ENCODE results near the gene RXRA. TPM values are rescaled to one million over a fixed set of nuclear protein-coding genes. Genes with fewer than 3 reads are reported as not detected.

Gene RXRA
- polyA plus RNA-seq, 1 donor from 2014 or later = 2.7 TPM

GRCh38 chr9:134396825-134397224 is 70.6 kb downstream of the RXRA start:
- Histone ChIP-seq H3K9me3 (ENCODE audit: low read length) (no peaks in the 10 kb centered on the region), H3K4me2 (ENCODE audit: low read length) (no peak overlapping the region), H3K9me2 (ENCODE audit: insufficient read depth, low read length) (no peaks in the 10 kb centered on the region), H3K4me3 (ENCODE audit: low read length) (no peak overlapping the region), H3K27me3 (ENCODE audit: insufficient read depth, low read depth, low read length) (no peaks in the 10 kb centered on the region), H3K27ac (ENCODE audit: low read length) (no peak overlapping the region), H2AFZ (ENCODE audit: low read depth, low read length) (no peak overlapping the region), H3K36me3 (ENCODE audit: insufficient read depth, low read length) (no peaks in the 10 kb centered on the region), H3K79me2 (replicated peaks; ENCODE audit: insufficient read depth, low read length) (no peaks in the 10 kb centered on the region), H3F3A (ENCODE audit: insufficient read depth, low read length, poor library complexity, severe bottlenecking) (no peaks in the 10 kb centered on the region), H3K9ac (ENCODE audit: low read length) (no peak overlapping the region), H4K20me1 (ENCODE audit: insufficient read depth) (no peaks in the 10 kb centered on the region)
- TF ChIP-seq SMC3 (conservative IDR thresholded peaks at IDR 0.05; ENCODE audit: poor library complexity) (no peak), CTCF (IDR thresholded peaks at IDR 0.05; ENCODE audit: poor library complexity, severe bottlenecking) (no peak), RAD21 (conservative IDR thresholded peaks at IDR 0.05) (no peak), EZH2 (IDR thresholded peaks at IDR 0.05; ENCODE audit: borderline replicate concordance, insufficient read depth, low read length, poor library complexity, severe bottlenecking) (no peak), MXI1 (conservative IDR thresholded peaks at IDR 0.05; ENCODE audit: poor library complexity, severe bottlenecking) (no peak), REST (IDR thresholded peaks at IDR 0.05; ENCODE audit: borderline replicate concordance) (no peak), EP300 (conservative IDR thresholded peaks at IDR 0.05; ENCODE audit: poor library complexity, severe bottlenecking) (no peak), TAF1 (IDR thresholded peaks at IDR 0.05; ENCODE audit: low read depth) (no peak), POLR2AphosphoS5 (IDR thresholded peaks at IDR 0.05) (no peak)

GRCh38 chr9:134398756-134399155 is 72.5 kb downstream of the RXRA start:
- no peak for TF ChIP-seq POLR2AphosphoS5 (IDR thresholded peaks at IDR 0.05)
- Histone ChIP-seq H3F3A (ENCODE audit: insufficient read depth, low read length, poor library complexity, severe bottlenecking) (no peaks in the 10 kb centered on the region), H3K4me3 (ENCODE audit: low read length) (no peak overlapping the region), H3K9me3 (ENCODE audit: low read length) (no peaks in the 10 kb centered on the region), H3K36me3 (ENCODE audit: insufficient read depth, low read length) (no peaks in the 10 kb centered on the region), H3K9me2 (ENCODE audit: insufficient read depth, low read length) (no peaks in the 10 kb centered on the region), H3K79me2 (replicated peaks; ENCODE audit: insufficient read depth, low read length) (no peaks in the 10 kb centered on the region), H3K4me2 (ENCODE audit: low read length) (no peak overlapping the region), H2AFZ (ENCODE audit: low read depth, low read length) (no peak overlapping the region), H4K20me1 (ENCODE audit: insufficient read depth) (no peaks in the 10 kb centered on the region), H3K27me3 (ENCODE audit: insufficient read depth, low read depth, low read length) (no peaks in the 10 kb centered on the region), H3K9ac (ENCODE audit: low read length) (no peak overlapping the region), H3K27ac (ENCODE audit: low read length) (no peak overlapping the region)
